Activated B cell treated with CpG ODN at 0.5 μM for 24 hours (primary cell): ENCODE results near the gene XAB2. TPM values are rescaled to one million over a fixed set of nuclear protein-coding genes. Genes with fewer than 3 reads are reported as not detected.
A peak's percentile ranks its signal among the peaks of the same experiment; 100 is the strongest.

Experiments used
- ATAC-seq: fragments of 200-7000 bp; cut with Tn5 transposase; one replicate; pipeline ENCODE4 v1.10.0; 2021; ENCODE audit warnings: low read depth, mild to moderate bottlenecking, moderate library complexity
- CTCF ChIA-PET: fragments of 350-600 bp; sonication (Branson Sonifier 250); formaldehyde crosslinking; loops from one replicate; lab custom pipeline; 2021; ENCODE audit warnings: antibody characterized with exemption; lab: Charles Lee
- POLR2A ChIA-PET: fragments of 350-600 bp; sonication (Branson Sonifier 250); formaldehyde crosslinking; loops from one replicate; lab custom pipeline; 2021; ENCODE audit warnings: antibody characterized with exemption; lab: Charles Lee
- DNase-seq: peaks from one replicate; pipeline ENCODE4 v3.0.0; 2022
- H3K27ac Mint-ChIP-seq: one replicate; pipeline ENCODE4 v1.8.0; 2020; ENCODE audit warnings: mixed read lengths
- H3K27me3 Mint-ChIP-seq: one replicate; pipeline ENCODE4 v1.8.0; 2021; ENCODE audit warnings: mixed read lengths
- H3K36me3 Mint-ChIP-seq: one replicate; pipeline ENCODE4 v1.8.0; 2021; ENCODE audit warnings: low read depth, mixed read lengths
- H3K4me1 Mint-ChIP-seq: one replicate; pipeline ENCODE4 v1.8.0; 2021; ENCODE audit warnings: mixed read lengths
- H3K4me3 Mint-ChIP-seq: one replicate; pipeline ENCODE4 v1.8.0; 2020; ENCODE audit warnings: mild to moderate bottlenecking, mixed read lengths
- H3K9me3 Mint-ChIP-seq: one replicate; pipeline ENCODE4 v1.8.0; 2020; ENCODE audit warnings: mixed read lengths
- intact Hi-C: fragments of 100-400 bp; cut with micrococcal nuclease; formaldehyde crosslinking; loops from one replicate; pipeline ENCODE4 v1.15.1; 2024
- total RNA-seq: library from RNA; stranded (reverse); gene quantifications from 2 replicates; pipeline ENCODE4 v1.2.3, GENCODE V29; 2022
- TF ChIP-seq, protein P1 (sequence below): fragments of 200-600 bp; IDR thresholded peaks from one replicate; pipeline ENCODE4 v1.8.0; 2022; ENCODE audit warnings: antibody characterized with exemption, mild to moderate bottlenecking

XAB2 gene
- total RNA-seq, 1 donor from 2014 or later = 51.8 TPM

DNA sequence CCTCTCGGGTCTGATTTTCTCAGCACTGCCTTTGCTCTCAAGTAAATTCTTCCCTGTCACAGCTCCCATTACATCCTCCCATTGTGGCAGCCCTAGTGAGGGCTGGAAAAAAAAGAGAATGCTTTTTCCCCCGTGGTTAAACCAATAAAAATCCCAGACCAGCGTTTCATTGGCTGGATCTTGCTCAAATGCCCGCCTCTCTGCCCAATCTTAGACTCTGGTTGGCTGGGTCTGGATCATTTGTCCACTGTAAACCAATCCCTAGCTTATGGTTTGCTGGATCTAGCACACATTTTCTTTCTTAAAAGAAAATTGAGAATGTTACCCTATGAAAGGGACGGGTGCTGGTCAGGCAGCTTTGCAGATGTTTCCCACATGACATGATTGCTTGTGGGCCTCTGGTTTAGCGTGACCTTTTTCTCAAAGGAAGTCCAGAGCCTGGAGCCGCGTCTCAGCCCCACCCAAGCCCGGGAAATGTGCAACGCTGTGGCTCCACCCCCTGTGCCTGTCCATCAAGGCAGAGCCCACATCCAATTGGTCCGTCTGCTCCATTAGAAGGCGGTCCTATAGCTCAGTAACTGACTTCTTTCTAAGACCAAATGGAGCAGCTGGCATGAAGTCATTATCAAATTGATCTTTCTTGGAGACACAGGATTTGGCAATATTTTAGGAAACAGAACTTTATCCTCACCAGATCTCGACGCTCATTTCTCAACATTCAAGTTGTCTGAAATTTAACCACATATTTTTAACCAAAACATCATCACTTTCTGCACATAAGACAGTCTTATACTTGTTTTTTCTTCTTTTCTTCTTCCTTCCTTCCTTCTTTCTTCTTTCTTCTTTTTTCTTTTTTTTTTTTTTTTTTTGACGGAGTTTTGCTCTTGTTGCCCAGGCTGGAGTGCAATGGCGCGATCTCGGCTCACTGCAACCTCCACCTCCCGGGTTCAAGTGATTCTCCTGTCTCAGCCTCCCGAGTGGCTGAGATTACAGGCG lies 45.0 kb upstream of the XAB2 start:
- H3K27ac Mint-ChIP-seq = no peak overlapping the region
- H3K4me1 Mint-ChIP-seq = peaks cover 43% of the 10 kb centered on the region
- peak; percentile 16 for ATAC-seq
- H3K9me3 Mint-ChIP-seq = no peaks in the 10 kb centered on the region
- intact Hi-C loops = loop anchor here (10.0 kb wide), 1 partner anchor 320 kb away; no protein-coding TSS in a partner anchor
- peaks cover 43% of the 10 kb centered on the region for H3K27me3 Mint-ChIP-seq
- CTCF ChIA-PET = interaction anchor here (1.0 kb wide), 1 partner anchor 22 kb away, joined by 3 read pairs; no protein-coding TSS in a partner anchor
- POLR2A ChIA-PET = interaction anchor here (1.0 kb wide), 1 partner anchor 22 kb away, joined by 3 read pairs; no protein-coding TSS in a partner anchor
- H3K4me3 Mint-ChIP-seq = no peak overlapping the region
- TF ChIP-seq, protein P1, sequence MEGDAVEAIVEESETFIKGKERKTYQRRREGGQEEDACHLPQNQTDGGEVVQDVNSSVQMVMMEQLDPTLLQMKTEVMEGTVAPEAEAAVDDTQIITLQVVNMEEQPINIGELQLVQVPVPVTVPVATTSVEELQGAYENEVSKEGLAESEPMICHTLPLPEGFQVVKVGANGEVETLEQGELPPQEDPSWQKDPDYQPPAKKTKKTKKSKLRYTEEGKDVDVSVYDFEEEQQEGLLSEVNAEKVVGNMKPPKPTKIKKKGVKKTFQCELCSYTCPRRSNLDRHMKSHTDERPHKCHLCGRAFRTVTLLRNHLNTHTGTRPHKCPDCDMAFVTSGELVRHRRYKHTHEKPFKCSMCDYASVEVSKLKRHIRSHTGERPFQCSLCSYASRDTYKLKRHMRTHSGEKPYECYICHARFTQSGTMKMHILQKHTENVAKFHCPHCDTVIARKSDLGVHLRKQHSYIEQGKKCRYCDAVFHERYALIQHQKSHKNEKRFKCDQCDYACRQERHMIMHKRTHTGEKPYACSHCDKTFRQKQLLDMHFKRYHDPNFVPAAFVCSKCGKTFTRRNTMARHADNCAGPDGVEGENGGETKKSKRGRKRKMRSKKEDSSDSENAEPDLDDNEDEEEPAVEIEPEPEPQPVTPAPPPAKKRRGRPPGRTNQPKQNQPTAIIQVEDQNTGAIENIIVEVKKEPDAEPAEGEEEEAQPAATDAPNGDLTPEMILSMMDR = no peak
- no peak for DNase-seq
- H3K36me3 Mint-ChIP-seq = no peaks in the 10 kb centered on the region

DNA sequence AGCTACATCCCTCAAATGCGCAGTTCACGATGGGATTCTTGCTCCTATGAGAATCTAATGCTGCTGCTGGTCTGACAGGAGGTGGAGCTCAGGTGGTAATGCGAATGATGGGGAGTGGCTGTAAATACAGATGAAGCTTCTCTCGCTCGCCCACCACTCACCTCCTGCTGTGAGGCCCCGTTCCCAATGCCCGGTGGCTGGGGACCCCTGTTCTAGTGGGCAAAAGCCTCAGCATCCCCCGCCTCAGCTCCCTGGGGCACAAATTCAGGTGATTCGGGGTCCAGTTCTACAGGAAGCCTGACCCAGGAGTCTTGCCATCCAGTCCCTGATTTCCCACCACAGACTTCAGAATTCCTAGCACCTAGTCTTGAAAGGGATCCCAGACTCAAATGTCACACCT lies 43.2 kb upstream of the XAB2 start:
- H3K27me3 Mint-ChIP-seq = peaks cover 44% of the 10 kb centered on the region
- H3K36me3 Mint-ChIP-seq = no peaks in the 10 kb centered on the region
- H3K4me1 Mint-ChIP-seq = peaks cover 31% of the 10 kb centered on the region
- intact Hi-C loops = loop anchor here (10.0 kb wide), 1 partner anchor 318 kb away; no protein-coding TSS in a partner anchor
- H3K27ac Mint-ChIP-seq = no peak overlapping the region
- TF ChIP-seq, protein P1 = no peak
- H3K4me3 Mint-ChIP-seq = no peak overlapping the region
- CTCF ChIA-PET = interaction anchor here (1.0 kb wide), 1 partner anchor 19 kb away, joined by 3 read pairs; no protein-coding TSS in a partner anchor
- DNase-seq (no peak), ATAC-seq (no peak)
- POLR2A ChIA-PET = no interaction called here
- no peaks in the 10 kb centered on the region for H3K9me3 Mint-ChIP-seq

DNA sequence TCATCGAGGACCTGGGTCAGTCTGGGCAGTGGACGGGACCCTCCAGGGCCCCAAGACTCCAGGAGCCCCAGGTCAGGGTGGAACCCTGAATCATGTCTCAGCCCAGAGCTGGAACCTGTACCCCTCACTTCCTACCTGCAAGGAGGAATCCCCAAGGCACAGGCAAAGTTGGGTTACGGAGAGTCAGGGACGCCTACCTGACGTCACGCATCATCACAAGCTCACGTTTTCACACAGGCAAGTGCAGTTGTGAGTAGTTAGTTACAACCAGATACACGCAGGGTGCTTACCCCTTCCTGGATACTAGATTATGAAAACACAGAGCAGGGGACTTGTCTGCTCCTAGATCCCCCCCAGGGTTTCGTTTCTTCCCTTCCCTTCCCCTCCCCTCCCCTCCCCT lies 41.4 kb upstream of the XAB2 start:
- Mint-ChIP-seq H3K27me3 (peaks cover 40% of the 10 kb centered on the region), H3K4me3 (peak overlapping the region; percentile 64), H3K27ac (no peak overlapping the region), H3K9me3 (no peaks in the 10 kb centered on the region), H3K4me1 (peaks cover 14% of the 10 kb centered on the region), H3K36me3 (no peaks in the 10 kb centered on the region)
- no peak for DNase-seq
- intact Hi-C loops = loop anchor here (10.0 kb wide), 1 partner anchor 316 kb away; no protein-coding TSS in a partner anchor
- POLR2A ChIA-PET = interaction anchor here (0.6 to 1.2 kb wide), 2 partner anchors 8 to 17 kb away, joined by 4 to 9 read pairs; no protein-coding TSS in a partner anchor
- no peak for ATAC-seq
- CTCF ChIA-PET = no interaction called here
- TF ChIP-seq, protein P1 = no peak

DNA sequence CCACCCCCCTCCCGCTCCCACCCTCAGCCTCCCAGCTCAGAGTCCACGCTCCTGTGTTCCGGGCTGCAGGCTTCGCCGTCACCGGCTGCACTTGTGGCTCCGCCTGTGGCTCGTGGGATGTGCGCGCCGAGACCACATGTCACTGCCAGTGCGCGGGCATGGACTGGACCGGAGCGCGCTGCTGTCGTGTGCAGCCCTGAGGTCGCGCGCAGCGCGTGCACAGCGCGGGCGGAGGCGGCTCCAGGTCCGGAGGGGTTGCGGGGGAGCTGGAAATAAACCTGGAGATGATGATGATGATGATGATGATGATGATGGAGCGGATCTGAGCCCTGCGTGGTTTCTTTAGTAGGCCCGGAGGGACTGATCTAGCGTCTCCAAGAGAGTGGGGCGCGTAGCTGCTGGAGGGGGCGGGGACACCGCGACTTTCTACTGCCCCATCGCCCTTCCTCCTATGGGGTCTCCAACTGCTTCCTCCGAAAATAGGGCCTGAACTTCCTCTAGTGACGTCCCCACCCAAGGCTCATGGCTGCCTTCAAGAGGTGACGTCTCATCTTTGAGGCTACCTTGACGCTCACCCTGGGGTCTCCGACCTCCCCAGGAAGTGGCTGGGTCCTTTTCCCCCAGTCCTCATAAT lies 40.9 kb upstream of the XAB2 start:
- no peak for DNase-seq
- Mint-ChIP-seq H3K9me3 (no peaks in the 10 kb centered on the region), H3K27ac (no peak overlapping the region), H3K4me1 (peaks cover 12% of the 10 kb centered on the region), H3K27me3 (peaks cover 42% of the 10 kb centered on the region), H3K36me3 (no peaks in the 10 kb centered on the region), H3K4me3 (peak overlapping the region; percentile 64)
- TF ChIP-seq, protein P1 = no peak
- CTCF ChIA-PET = no interaction called here
- POLR2A ChIA-PET = interaction anchor here (0.6 to 1.2 kb wide), 2 partner anchors 8 to 16 kb away, joined by 4 to 9 read pairs; no protein-coding TSS in a partner anchor
- peak; percentile 28 for ATAC-seq
- intact Hi-C loops = loop anchor here (10.0 kb wide), 1 partner anchor 315 kb away; no protein-coding TSS in a partner anchor
